Activated T-helper 1 cell treated with Interleukin-2 at 50 U/mL for 16 hours (primary cell): Measurements from ENCODE around the gene IL23R.
"Not testable (repeated sequence)": the region's sequence is repeated elsewhere in the genome, so short reads cannot be mapped to it uniquely, and the experiment has no call there.

Source experiments
- DNase-seq: peaks from one replicate; pipeline ENCODE4 v3.0.0-alpha.2; 2020; ENCODE audit warnings: low read depth

IL23R gene

DNA sequence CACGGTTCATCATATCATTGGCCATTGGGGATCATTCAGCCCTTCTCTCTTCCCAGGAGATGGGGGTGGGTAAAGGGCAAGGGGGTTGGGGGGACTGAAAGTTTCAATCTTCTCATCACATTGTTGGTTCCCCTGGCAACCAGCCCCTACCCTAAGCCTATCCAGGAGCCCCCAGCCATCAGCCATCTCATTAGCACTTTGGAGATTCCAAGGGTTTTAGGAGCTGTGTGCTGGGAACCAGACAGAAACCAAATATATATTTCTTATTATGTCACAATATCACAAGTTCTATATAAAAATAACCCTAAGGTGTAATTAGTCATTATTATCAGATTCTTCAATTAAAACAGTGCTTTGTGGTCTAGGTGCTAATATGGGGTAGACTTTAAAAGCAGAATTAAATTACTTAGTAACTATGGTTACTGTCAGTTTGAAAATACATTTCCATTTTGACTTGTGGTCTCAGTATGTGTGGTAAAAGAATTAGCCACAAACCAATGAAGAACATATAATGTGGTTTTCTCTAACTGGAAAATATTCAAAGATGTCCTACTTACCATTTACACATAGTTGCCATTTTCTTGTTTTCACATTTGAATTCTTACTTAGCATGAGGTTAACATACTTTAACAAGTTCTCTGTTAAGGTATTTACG lies 28.1 kb downstream of the IL23R start:
- no peak for DNase-seq

DNA sequence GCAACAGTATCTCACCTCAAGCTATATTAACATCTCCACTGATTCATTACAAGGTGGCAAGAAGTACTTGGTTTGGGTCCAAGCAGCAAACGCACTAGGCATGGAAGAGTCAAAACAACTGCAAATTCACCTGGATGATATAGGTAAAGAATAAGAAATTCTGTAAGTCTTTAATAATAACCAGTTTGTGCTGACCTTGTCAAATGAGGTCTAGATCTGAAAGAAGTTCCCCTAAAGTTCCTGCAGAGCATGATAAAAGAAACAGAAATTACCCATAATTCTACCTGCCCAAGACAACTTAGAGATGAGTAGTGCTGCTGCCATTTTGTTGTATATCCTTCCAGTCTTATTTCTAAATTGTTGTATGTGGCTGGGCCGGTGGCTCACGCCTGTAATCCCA lies 34.5 kb downstream of the IL23R start:
- DNase-seq = no peak

DNA sequence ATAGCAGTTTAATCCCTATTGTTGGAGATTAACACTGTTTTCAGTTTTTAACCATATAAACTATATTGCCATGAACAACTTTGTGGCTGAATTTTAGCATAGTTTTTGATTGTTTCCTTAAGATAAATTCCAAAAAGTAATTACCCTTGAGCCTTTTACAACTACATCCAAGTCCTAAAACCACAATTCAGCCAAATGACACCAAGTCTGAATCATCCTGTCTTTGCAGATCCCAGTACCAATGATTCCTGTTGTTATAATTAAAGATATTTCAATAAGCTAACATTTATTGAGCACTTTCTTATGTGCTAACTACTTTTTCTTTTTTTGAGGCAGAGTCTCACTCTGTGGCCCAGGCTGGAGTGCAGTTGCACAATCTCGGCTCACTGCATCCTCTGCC lies 35.6 kb downstream of the IL23R start:
- DNase-seq = no peak

DNA sequence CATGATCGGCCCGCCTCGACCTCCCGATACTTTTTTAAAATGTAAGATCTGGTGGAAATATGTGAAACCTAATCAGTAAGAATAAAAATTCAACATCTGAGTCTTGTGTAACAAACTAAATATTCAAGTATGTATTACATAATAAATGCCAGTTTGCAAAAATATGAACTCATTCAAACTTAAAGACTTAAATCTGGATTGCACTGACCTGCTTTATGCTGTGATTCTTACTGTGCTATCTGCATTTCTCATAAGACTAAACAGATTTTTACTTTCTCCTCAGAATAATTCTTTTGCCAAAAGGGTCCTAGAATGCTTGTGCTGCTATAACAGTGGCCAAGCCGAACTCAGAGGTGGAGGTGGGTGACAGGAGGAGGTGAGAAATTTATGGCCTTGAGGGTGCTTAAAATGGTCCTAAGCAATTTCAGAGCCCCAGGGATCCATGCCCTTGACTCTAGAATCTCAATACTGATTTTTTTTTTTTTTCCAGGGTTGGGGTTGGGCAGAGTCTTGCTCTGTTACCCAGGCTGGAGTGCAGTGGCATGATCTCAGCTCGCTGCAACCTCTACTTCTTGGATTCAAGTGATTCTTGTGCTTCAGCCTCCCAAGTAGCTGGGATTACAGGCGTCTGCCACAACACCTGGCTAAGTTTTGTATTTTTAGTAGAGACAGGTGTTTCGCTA lies 38.2 kb downstream of the IL23R start:
- no peak for DNase-seq

DNA sequence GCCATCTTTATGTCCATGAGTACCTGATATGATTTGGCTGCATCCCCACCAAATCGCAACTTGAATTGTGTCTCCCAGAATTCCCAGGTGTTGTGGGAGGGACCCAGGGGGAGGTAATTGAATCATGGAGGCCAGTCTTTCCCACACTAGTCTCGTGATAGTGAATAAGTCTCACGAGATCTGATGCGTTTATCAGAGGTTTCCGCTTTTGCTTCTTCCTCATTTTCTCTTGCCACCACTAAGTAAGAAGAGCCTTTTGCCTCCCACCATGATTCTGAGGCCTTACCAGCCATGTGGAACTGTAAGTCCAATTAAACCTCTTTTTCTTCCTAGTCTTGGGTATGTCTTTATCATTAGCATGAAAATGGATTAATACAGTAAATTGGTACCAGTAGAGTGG lies 41.1 kb downstream of the IL23R start:
- DNase-seq = not testable (repeated sequence)

DNA sequence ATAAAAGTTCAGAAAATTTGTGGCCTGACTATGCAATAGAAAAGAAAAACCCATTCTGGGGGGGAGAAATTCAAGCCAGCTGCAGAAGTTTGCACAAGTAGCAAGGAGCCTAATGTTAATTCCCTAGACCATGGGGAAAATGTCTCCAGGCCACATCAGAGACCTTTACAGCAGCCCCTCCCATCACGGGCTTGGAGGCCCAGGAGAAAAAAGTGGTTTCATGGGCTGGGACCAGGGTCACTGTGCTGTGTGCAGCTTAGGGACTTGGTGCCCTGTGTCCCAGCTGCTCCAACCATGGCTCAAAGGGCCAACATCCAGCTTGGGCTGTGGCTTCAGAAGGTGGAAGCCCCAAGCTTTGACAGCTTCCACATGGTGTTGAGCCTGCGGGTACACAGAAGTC lies 42.0 kb downstream of the IL23R start:
- DNase-seq = no peak

DNA sequence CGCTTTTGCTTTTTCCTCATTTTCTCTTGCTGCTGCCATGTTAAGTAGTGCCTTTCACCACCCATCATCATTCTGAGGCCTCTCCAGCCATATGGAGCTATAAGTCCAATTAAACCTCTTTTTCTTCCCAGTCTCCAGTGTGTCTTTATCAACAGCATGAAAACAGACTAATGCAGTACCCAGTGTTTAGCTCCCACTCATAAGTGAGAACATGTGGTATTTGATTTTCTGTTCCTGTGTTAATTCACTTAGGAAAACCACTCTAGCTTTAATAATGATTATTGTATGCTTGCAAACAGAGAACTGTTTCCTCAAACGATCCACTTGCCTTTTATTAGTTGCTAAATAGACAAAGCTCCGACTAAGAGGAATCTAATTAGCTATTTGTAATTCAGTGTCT lies 43.3 kb downstream of the IL23R start:
- no peak for DNase-seq

DNA sequence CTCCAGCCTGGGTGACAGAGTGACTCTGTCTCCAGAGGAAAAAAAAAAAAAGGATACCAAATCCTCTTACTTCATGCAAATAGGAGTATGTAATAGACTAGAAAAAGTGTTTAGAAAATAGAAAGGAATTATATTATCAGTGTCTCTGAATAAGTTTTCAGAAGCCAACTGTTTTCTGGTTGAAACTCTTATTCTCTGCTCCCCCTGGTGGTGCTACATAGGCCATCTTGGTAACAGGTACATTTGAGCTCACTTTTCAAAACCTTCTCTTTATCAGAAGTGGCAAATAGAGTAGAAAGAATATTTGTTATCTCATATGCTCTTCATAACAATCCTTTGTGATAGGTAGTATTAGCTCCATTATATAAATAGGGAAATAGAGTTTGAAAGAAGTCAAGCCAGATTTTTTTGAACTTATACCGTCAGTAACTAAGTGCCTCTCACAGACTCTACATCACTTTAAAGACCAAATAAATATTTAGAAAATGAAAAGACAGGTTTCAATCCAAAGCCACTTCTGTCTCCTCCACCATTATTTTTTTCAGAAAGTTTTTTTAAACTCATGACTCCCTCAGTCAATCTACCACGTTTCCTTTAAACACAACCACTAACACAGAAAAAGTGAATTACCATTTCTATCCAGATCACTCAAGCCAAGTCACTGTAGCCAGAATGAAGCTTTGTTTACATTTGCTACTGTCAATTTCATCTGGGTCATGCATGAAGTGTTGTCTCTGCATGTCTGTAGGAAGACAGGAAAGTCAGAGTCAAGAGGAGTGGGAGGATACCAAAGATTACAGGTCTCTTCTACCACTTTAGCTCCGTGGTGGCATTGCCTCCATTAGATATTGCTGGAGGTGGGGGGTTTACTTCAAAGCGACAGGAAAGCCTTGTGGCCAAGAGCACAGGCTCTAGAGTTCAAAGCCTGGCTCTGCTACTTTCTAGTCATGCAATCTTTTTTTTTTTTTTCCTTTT lies 45.6 kb downstream of the IL23R start:
- DNase-seq = no peak

DNA sequence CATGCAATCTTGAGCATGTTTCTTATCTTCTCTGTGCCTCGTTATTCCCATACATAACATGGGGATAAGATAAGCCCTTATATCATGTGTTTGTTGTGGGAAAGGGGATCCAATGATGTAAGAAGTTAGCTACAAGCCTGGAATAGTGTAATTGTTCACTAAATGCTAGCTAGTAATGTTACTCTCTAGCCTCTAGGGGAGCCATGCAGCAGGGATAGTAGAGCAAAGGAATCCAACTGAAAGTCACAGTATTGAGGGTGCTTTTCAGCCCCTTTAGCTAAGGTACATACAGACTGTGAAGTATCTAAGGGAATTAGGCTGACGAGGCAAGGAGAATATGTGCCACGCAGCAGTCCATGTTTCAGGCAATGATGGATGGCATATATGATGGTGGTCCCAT lies 46.9 kb downstream of the IL23R start:
- DNase-seq = no peak

DNA sequence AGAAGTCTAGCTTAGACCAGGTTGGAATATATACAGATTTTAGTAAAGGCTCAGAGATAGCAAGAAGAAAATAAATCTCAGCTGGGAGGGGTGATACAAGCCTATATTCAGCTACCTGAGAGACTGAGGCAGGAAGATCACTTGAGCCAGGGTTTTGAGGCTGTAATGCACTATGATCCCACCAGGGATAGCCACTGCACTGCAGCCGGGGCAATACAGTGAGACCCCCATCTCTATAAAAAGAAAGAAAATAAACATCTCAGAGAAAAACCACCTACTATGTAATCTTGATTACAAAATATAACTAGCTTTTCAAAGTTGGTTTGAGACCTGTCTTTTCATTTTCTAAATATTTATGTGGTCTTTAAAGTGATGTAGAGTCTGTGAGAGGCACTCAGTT lies 47.7 kb downstream of the IL23R start:
- DNase-seq = no peak

DNA sequence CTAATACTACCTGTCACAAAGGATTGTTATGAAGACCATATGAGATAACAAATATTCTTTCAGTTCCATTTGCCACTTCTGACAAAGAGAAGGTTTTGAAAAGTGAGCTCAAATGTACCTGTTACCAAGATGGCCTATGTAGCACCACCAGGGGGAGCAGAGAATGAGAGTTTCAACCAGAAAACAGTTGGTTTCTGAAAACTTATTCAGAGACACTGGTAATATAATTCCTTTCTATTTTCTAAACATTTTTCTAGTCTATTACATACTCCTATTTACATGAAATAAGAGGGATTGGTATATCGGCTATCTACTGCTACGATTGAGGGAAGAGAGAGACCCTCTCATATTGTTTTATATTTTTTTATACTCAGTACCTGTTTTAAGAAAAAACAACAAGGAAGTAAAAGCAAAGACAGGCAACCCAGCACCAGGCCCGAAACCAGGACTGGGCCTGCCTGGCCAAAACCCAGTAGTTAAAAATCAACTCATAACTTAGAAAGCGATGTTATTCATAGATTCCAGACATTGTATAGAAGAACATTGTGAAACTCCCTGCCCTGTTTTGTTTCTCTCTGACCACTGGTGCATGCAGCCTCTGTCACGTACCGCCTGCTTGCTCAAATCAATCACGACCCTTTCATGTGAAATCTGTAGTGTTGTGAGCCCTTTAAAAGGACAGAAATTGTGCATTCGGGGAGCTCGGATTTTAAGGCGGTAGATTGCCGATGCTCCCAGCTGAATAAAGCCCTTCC lies 48.3 kb downstream of the IL23R start:
- no peak for DNase-seq

DNA sequence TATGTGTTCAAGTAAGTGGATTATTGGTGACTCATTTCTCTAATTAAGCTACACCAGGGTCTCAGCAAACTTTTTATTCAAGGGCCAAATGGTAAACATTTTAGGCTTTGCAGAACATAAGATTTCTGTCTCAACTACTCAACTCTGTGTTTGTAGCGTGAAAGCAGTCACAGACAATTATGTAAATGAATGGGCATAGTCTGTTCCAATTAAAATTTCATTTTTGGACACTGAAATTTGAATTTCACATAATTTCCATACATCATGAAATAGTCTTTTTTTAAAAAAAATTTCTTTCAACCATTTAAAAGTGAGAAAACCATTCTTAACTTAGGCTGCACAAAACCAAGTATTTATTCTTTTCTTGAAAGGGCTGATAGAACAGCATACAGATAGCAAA lies 50.1 kb downstream of the IL23R start:
- DNase-seq = no peak

DNA sequence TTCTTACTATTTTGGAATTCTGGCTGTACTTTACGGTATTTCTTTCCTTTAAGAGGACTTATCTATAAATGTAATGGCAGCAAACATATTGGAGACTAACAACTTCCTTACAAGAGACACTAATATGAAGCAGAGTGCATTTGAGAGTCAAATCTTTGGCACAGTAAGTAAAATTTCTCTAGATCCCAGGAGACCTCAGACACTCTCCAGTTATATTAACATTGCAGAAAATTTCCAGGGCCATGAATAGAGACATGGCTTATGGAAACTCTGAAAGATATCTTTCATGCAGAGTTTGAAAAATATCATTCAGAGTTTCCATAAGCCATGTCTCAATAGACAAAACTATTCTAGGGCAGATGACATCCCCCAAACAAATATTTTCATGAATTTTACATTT lies 51.2 kb downstream of the IL23R start:
- DNase-seq = no peak

DNA sequence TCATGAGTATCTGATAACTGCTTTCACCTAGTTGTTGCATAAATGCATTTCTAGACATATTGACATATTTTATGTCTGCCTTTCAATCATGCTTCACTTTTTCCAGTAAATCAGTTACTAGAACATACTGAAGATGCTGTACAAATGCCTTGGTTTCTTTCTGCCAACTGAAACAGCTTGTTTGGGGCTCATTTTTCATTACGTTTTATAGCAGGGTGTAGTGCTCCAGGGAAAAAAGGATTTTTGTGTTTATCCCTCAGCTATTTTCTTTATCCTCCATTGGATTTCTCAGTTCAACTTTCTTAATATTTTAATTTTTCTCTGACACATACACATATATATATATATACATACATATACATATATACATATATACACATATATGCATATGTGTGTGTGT lies 51.7 kb downstream of the IL23R start:
- no peak for DNase-seq

DNA sequence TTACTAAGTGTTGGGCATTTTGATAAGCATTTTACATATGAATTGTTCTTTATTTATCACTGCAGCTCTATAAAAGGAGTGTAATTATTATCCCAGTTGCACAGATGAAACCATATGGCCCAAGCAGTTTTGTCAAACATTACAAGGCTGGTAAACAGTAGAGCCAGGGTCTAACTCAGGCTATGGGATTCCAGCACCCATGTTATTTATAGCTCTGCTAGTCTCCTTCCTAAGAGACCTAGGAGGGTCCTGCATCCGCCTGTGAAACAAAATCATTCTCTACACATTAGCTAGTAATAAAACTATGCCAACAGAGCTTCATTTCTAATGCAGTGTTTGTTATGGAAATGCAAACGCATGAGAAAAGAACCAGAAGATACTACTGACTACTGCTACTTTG lies 58.6 kb downstream of the IL23R start:
- no peak for DNase-seq

DNA sequence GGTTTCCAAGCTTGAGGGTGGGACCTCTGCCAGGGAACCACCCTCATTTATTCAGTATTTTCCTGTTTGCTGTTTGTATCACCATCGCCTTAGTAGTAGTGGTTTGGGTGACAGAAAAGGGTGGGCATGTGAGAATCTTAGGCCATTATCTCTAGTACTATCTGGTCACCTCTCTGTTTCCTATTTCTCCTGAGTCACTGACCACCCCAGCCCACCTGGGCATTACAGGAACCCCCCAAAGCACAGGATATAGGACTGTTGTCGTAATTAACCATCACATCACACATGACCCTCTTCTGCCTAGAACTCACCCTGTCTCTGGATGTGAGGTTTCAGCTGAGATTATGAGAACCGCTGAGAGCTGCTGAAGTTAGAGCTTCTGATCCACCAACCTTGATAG lies 60.4 kb downstream of the IL23R start:
- no peak for DNase-seq

DNA sequence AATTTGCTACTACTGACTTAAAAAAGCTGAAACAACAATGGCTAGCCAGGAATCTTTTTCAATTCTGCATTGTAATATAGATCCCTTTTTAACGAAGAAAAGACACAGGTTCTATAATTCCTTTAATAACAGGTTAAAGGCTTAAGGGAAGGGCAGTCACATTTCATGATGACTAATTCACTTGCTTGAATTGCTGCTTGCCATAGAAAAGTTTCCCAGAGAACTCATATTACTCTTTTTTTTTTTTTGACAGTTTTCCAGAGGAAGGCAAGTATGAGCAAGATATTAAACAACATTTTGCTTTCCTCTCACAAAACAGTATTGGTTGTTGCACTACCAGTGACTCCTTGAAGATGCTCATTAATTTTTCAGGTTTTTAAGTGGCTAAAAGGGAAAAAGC lies 60.9 kb downstream of the IL23R start:
- DNase-seq = no peak

DNA sequence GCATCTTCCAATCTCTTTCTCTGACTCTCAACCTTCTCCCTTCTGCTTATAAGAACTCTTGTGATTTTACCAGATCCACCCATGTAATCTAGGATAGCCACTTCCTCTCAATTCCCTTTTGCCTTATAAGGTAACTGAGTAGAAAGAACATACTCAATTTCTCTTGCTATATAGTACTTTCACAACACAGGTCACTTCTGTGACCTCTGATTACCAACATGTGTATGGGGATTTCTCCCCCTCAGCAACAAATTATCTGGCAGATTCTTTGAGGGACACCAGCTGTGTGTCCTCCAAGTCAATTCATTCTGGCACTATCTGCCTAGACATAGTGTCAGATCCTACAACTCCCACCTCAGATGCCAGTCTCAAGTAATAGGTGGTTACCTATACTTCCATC lies 62.5 kb downstream of the IL23R start:
- DNase-seq = no peak

DNA sequence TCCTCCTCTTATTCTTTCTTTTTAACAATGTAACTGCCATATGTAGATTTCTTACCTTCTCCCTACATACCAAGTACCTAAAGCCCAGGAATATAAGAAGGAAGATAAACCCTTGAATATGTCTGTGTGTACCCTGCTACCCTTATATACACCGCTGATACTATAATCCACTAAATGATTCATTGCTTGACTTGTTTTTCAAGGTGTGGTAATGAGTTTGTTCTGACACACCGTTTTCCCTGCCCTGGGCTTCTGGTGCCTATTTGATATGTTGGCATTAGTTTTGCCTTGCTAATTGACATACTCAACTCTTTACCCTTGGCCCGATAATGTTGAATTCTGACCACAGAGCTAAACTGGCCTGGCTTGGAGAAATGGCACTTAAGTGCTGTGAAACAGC lies 64.3 kb downstream of the IL23R start:
- no peak for DNase-seq

DNA sequence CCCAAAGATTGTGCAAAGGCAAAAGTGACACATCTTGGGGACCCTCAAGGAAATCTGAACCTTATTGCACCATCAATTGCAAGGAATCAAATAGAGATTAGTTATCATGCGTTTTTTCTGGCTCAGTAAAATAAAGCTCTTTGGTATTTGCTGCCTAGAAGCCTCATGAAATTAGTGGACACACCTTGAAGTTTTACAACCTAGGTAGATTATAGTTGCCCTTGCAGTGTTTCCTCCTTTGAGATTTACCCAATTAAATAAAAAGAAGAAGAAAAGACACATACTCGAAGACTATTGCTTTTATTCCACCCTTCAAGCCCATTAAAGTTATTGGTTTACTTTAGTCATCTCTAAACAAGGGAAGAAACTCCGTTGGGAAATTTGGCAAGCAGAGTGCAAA lies 70.0 kb downstream of the IL23R start:
- DNase-seq = no peak

DNA sequence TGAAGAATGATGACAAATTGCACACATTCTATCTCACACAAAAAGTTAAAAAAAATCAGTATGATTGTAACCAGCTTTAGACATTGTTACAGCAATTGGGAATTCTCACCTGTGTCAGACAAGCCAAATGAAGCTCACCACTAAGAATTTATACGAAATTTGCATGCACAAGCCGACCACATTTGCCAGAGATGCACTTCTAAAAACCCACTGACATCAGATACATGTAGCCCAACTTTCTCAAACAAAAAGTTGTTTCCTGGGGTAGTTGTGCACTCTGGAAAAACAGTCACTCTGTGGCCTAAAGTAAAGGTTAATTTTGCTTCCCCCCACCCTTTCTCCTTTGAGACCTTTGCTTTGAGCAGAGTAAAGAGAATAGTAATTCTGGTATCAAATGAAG lies 73.5 kb downstream of the IL23R start:
- no peak for DNase-seq

DNA sequence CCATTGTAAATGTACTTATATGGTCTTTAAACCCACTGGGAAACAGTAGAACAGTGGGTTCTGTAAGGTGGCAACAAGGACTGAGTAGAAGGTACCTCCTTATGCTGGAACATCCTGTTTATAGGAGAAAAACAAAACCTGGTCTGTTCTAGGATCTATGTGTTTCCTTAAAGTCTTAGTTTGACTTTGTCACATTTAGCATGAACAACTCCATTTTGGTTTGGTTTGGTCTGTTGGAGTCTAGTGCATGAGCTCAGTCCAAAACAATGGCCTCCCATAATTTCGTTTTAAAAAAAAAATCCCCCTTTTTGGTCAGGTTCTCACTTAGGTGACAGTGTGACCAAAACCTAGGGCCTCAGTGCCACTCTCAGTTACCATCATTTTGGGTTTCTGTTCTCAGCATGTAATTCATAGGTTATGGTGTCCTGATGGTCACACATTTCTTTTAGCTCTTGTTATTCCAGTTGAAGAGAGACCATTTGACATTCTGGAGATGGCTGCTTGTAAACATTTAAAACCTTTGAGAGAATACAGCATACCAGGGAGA lies 75.0 kb downstream of the IL23R start:
- DNase-seq = no peak
